Left ventricle myocardium inferior (tissue), 1 donor: ENCODE data around the gene CRACR2B. TPM values are rescaled to one million over a fixed set of nuclear protein-coding genes. Genes with fewer than 3 reads are reported as not detected.

Experiments
- DNase-seq: peaks from one replicate; pipeline ENCODE4 v3.0.0-alpha.2; 2020
- H3K27ac ChIP-seq: fragments of 200-600 bp; replicated peaks from 2 replicates; pipeline ENCODE4 v1.8.0; 2021
- H3K27me3 ChIP-seq: fragments of 200-600 bp; 2 replicates; pipeline ENCODE4 v1.8.0; 2021; ENCODE audit warnings: low read depth
- H3K36me3 ChIP-seq: fragments of 200-600 bp; 2 replicates; pipeline ENCODE4 v1.8.0; 2021
- H3K4me1 ChIP-seq: fragments of 200-600 bp; 2 replicates; pipeline ENCODE4 v1.8.0; 2021
- H3K4me3 ChIP-seq: fragments of 200-600 bp; 2 replicates; pipeline ENCODE4 v1.8.0; 2021; ENCODE audit warnings: mild to moderate bottlenecking, moderate library complexity
- H3K9me3 ChIP-seq: fragments of 200-600 bp; replicated peaks from 2 replicates; pipeline ENCODE4 v1.8.0; 2021
- intact Hi-C: fragments of 100-400 bp; cut with micrococcal nuclease; formaldehyde crosslinking; loops from one replicate; pipeline ENCODE4 v1.11.0; 2022
- total RNA-seq: library from RNA; stranded (reverse); fragmentation: NEBNext Ultra II Directional; extraction: Animal tissue kit (Norgen Biotek cat#: 25700); gene quantifications from one replicate; pipeline ENCODE4 v1.2.1, GENCODE V29; 2021
- TF ChIP-seq, protein P1 (sequence below): fragments of 200-600 bp; IDR thresholded peaks from 2 replicates; pipeline ENCODE4 v1.8.0; 2021; ENCODE audit warnings: antibody characterized with exemption, mild to moderate bottlenecking, borderline replicate concordance
- donor health status: DM: no; HTN: yes; CAD: no; lungs with severe emphysema.

The CRACR2B gene
- total RNA-seq, 1 donor from 2014 or later = 23.2 TPM

DNA sequence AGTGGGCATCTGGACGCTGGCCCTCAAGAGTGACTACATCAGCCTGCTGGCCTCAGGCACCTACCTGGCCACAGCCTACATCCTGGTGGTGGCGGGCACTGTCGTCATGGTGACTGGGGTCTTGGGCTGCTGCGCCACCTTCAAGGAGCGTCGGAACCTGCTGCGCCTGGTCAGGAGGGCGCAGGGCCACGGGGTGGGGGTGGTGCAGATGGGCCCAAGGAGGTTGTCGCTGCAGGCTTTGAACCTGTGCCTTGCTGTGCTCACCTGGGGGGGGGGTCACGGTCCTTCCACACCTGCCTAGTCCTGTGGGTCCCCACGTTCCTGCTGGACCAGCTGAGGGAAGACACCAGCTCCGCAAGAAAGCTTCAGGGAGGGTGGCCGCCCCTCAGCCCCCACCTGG is 8.6 kb downstream of the CRACR2B start:
- intact Hi-C loops = no loop called here
- Histone ChIP-seq H3K36me3 (peaks cover 50% of the 10 kb centered on the region), H3K9me3 (no peaks in the 10 kb centered on the region), H3K27me3 (no peaks in the 10 kb centered on the region), H3K4me1 (peaks cover 95% of the 10 kb centered on the region), H3K27ac (peak overlapping the region; percentile 45), H3K4me3 (no peak overlapping the region)
- DNase-seq = no peak
- TF ChIP-seq, protein P1, sequence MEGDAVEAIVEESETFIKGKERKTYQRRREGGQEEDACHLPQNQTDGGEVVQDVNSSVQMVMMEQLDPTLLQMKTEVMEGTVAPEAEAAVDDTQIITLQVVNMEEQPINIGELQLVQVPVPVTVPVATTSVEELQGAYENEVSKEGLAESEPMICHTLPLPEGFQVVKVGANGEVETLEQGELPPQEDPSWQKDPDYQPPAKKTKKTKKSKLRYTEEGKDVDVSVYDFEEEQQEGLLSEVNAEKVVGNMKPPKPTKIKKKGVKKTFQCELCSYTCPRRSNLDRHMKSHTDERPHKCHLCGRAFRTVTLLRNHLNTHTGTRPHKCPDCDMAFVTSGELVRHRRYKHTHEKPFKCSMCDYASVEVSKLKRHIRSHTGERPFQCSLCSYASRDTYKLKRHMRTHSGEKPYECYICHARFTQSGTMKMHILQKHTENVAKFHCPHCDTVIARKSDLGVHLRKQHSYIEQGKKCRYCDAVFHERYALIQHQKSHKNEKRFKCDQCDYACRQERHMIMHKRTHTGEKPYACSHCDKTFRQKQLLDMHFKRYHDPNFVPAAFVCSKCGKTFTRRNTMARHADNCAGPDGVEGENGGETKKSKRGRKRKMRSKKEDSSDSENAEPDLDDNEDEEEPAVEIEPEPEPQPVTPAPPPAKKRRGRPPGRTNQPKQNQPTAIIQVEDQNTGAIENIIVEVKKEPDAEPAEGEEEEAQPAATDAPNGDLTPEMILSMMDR = no peak

DNA sequence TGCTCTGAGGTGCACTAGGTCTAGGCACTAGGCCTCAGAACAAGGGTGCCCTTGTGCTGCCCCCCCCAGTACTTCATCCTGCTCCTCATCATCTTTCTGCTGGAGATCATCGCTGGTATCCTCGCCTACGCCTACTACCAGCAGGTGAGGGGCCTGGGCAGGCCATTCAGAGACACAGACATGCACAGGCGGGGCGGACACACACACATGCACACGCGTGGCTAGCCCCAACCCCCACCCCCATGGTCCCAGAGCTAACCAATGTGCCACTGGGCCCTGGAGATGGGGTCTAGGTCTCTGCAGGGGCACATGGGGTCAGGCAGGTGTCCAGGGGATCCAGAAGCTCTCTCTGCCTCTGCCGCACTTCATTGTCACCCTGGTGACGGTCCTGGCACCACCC is 9.0 kb downstream of the CRACR2B start:
- H3K4me1 ChIP-seq = peaks cover 95% of the 10 kb centered on the region
- TF ChIP-seq, protein P1 = no peak
- peak overlapping the region; percentile 45 for H3K27ac ChIP-seq
- H3K9me3 ChIP-seq = no peaks in the 10 kb centered on the region
- no peaks in the 10 kb centered on the region for H3K27me3 ChIP-seq
- intact Hi-C loops = no loop called here
- H3K4me3 ChIP-seq = no peak overlapping the region
- peaks cover 50% of the 10 kb centered on the region for H3K36me3 ChIP-seq
- DNase-seq = no peak

DNA sequence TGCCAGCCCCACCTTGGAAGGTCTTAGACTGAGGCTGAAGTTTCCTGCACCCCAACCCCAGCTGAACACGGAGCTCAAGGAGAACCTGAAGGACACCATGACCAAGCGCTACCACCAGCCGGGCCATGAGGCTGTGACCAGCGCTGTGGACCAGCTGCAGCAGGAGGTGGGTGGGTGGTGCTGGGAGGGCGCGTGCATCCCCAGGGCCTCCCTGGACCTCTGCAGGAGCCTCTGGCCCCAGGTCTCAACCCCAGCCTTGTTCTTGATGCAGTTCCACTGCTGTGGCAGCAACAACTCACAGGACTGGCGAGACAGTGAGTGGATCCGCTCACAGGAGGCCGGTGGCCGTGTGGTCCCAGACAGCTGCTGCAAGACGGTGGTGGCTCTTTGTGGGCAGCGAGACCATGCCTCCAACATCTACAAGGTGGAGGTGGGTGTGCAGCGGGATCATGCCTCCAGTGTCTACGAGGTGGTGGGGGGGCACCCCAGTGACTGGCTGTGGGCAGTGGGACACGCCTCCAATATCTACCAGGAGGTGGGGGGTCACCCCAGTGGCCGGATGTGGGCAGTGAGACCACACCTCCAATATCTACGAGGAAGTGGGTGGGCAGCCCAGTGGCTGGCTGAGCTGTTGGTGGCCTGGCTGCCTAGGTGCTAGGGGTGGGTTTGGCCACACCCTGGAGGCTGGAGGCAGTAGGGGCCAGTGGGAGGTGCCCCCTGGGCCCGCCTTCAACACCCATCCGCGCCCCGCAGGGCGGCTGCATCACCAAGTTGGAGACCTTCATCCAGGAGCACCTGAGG is 9.7 kb downstream of the CRACR2B start:
- TF ChIP-seq, protein P1 = no peak
- intact Hi-C loops = no loop called here
- H3K27ac ChIP-seq = peak overlapping the region; percentile 45
- no peaks in the 10 kb centered on the region for H3K9me3 ChIP-seq
- peaks cover 50% of the 10 kb centered on the region for H3K36me3 ChIP-seq
- no peaks in the 10 kb centered on the region for H3K27me3 ChIP-seq
- H3K4me1 ChIP-seq = peaks cover 94% of the 10 kb centered on the region
- H3K4me3 ChIP-seq = no peak overlapping the region
- DNase-seq = no peak

DNA sequence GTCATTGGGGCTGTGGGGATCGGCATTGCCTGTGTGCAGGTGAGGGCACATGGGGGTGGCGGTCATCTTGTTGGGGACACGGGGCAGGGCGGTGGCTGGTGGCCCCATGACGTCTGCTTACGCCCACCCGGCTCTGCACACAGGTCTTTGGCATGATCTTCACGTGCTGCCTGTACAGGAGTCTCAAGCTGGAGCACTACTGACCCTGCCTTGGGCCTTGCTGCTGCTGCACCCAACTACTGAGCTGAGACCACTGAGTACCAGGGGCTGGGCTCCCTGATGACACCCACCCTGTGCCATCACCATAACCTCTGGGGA is 10.2 kb downstream of the CRACR2B start:
- DNase-seq = no peak

DNA sequence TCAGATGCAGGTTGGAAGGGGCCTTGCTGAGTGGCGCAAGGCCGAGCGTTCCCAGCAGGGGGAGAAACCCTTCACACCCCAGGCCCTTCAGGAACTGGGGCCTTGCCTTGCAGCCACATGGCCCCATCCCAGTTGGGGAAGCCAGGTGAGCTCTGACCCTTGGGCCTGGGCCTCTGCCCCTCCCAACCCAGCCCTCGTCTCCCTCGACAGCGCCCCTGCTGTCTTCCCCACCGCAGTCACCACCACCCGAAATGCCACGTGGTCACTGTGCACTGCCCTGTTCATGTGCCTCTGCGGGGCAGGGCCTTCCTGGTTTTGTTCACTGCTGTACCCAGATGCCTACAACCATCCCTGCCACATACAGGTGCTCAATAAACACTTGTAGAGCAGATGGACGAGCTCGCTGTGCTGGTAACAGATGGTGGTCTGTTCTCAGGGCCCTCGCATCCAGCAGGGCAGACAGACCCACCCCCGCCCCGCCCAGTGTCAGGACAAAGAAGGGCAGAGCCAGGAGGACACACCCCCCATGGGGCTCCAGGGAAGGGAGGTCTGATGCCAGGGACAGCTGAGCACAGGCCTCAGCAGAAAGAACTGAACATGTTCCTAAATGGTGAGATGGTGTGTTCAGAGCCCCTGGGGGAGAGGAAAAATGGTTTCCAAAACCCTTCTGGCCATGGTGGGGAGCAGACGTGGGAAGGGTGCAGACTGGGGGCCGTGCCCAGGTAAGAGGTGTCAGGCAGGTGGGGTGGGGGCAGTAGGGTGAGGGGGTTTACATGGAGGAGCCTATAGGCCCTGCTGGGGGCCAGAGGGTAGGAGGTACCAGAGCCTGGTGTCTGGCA is 10.9 kb downstream of the CRACR2B start:
- Histone ChIP-seq H3K27me3 (no peaks in the 10 kb centered on the region), H3K27ac (peak overlapping the region; percentile 49), H3K9me3 (no peaks in the 10 kb centered on the region), H3K4me3 (peak overlapping the region; percentile 1), H3K4me1 (peaks cover 97% of the 10 kb centered on the region), H3K36me3 (peaks cover 50% of the 10 kb centered on the region)
- no peak for DNase-seq
- TF ChIP-seq, protein P1 = peak; percentile 32
- intact Hi-C loops = no loop called here

More for the DNA sequence above, 10.2 kb downstream of the CRACR2B start:
- Histone ChIP-seq H3K36me3 (peaks cover 50% of the 10 kb centered on the region), H3K27ac (peak overlapping the region; percentile 45), H3K27me3 (no peaks in the 10 kb centered on the region), H3K4me1 (peaks cover 96% of the 10 kb centered on the region), H3K9me3 (no peaks in the 10 kb centered on the region), H3K4me3 (no peak overlapping the region)
- intact Hi-C loops = no loop called here
- TF ChIP-seq, protein P1 = no peak
